Parathyroid adenoma (tissue), 2 donors: Measurements from ENCODE around the gene CRYBA2.
A peak's percentile ranks its signal among the peaks of the same experiment; 100 is the strongest.

Experiments
- H2AFZ ChIP-seq: fragments of 300-600 bp; sonication (generic); one replicate; pipeline ENCODE4 v1.7.0; 2017; ENCODE audit warnings: antibody characterized with exemption, mild to moderate bottlenecking
- H3K27ac ChIP-seq: fragments of 300-600 bp; sonication (generic); one replicate; pipeline ENCODE4 v1.7.0; 2017
- H3K27me3 ChIP-seq: fragments of 300-600 bp; sonication (generic); one replicate; pipeline ENCODE4 v1.7.0; 2017; ENCODE audit warnings: low read length; ENCODE audit not compliant: control insufficient read depth, insufficient read depth
- H3K36me3 ChIP-seq: fragments of 300-600 bp; sonication (generic); one replicate; pipeline ENCODE4 v1.7.0; 2017; ENCODE audit warnings: low read length; ENCODE audit not compliant: control insufficient read depth, insufficient read depth
- H3K4me1 ChIP-seq: fragments of 300-600 bp; sonication (generic); one replicate; pipeline ENCODE4 v1.7.0; 2017; ENCODE audit warnings: control low read depth
- H3K4me2 ChIP-seq: fragments of 300-600 bp; sonication (generic); one replicate; pipeline ENCODE4 v1.7.0; 2017; ENCODE audit warnings: low read length
- H3K4me3 ChIP-seq: fragments of 300-600 bp; sonication (generic); one replicate; pipeline ENCODE4 v1.7.0; 2017; ENCODE audit warnings: low read depth, low read length
- H3K79me2 ChIP-seq: fragments of 300-600 bp; sonication (generic); one replicate; pipeline ENCODE4 v1.7.0; 2017; ENCODE audit warnings: control low read depth
- H3K9ac ChIP-seq: fragments of 300-600 bp; sonication (generic); one replicate; pipeline ENCODE4 v1.7.0; 2017; ENCODE audit warnings: mild to moderate bottlenecking
- H3K9me3 ChIP-seq: fragments of 300-600 bp; sonication (generic); one replicate; pipeline ENCODE4 v1.7.0; 2017; ENCODE audit warnings: low read length; ENCODE audit not compliant: control insufficient read depth
- TF ChIP-seq, protein P1 (sequence below): fragments of 300-600 bp; sonication (generic); IDR thresholded peaks from one replicate; pipeline ENCODE4 v1.7.0; 2017; ENCODE audit warnings: antibody characterized with exemption, mild to moderate bottlenecking
- donor health status: primary hyperparathyroidism.

The CRYBA2 gene

DNA sequence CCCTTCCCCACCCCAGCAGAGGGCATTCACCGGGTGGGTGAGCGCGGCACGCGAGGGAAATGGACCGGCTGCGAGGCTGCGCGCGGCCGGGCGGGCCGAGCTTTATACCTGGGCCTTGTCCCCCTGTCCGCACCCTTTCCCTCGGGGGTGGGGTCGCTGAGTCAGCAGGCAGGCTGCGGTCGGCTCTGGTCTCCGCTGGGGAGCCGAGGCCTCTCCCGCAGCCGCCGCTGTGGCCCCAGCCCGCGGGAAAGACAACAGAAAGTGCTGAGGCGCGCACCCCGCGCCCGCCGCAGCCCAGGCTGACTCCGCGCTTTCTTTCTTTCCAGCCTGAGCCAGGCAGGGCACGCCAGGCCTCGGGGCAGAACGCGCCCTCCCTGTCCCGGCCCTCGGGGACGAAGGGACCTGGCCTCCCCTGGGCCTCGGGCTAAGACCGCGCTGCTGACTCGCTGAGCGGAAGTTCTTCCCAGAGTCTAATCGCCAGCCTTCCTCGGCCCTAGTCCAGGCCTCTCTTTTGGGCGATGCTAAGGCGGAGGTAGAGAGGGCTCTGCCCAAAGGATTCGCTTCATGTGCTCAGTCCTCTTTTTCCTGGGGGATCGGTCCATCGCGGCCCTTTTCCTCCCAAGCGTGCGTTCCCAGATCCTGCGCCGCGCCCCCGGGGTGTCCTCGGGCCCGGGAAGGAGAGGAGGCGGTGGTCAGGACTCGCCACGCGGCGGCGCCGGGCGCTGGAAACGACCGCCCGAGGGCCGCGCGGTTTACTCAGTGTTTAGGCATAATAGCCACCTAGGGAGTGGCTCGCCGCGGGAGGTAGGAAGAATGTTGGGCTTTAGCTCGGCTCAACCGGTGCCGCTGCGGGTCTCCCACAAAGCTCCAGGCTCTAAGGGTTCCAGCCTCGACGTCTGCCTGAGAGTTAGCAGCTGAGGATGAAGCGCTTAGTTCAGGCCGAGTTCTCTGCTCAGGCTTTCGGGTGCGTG lies at the start of gene CRYBA2:
TSS of gene CRYBA2 (minus strand) at position 78 of the 971 bp plus-strand sequence. CDS start 246 bp downstream, outside the sequence.
- Histone ChIP-seq H3K9ac (no peak within 1 kb of the TSS), H3K79me2 (no peaks in the 10 kb centered on the region), H3K27ac (no peak within 1 kb of the TSS), H3K4me2 (peak within 1 kb of the TSS; percentile 84), H3K27me3 (peaks cover 3% of the 10 kb centered on the region), H3K36me3 (no peaks in the 10 kb centered on the region), H2AFZ (peak within 1 kb of the TSS; percentile 97), H3K4me1 (peaks cover 26% of the 10 kb centered on the region), H3K9me3 (no peaks in the 10 kb centered on the region), H3K4me3 (peak within 1 kb of the TSS; percentile 50)
- TF ChIP-seq, protein P1, sequence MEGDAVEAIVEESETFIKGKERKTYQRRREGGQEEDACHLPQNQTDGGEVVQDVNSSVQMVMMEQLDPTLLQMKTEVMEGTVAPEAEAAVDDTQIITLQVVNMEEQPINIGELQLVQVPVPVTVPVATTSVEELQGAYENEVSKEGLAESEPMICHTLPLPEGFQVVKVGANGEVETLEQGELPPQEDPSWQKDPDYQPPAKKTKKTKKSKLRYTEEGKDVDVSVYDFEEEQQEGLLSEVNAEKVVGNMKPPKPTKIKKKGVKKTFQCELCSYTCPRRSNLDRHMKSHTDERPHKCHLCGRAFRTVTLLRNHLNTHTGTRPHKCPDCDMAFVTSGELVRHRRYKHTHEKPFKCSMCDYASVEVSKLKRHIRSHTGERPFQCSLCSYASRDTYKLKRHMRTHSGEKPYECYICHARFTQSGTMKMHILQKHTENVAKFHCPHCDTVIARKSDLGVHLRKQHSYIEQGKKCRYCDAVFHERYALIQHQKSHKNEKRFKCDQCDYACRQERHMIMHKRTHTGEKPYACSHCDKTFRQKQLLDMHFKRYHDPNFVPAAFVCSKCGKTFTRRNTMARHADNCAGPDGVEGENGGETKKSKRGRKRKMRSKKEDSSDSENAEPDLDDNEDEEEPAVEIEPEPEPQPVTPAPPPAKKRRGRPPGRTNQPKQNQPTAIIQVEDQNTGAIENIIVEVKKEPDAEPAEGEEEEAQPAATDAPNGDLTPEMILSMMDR = no peak

DNA sequence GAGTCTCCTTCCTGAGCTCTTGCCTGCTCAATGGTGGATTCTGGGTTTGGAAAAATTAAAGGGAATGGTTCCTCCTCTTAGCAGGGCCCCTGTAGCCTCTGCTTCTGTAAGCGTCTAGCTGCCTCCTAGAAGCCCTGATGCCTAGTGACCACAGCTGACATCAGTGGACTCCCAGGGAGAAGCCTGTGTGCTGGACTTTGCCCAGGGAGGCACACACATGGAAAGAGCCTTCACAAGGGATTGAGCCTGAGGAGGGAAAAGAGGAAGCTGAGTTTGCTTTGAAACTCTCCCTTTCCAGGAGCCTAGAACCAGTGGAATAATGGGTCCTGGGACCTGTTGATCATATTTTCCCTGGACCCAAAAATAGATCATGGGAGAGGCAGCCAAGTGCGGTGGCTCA lies 49.5 kb upstream of the CRYBA2 start:
- no peaks in the 10 kb centered on the region for H3K27me3 ChIP-seq
- H3K4me2 ChIP-seq = no peak overlapping the region
- no peaks in the 10 kb centered on the region for H3K79me2 ChIP-seq
- H3K9ac ChIP-seq = no peak overlapping the region
- H2AFZ ChIP-seq = no peak overlapping the region
- H3K27ac ChIP-seq = no peak overlapping the region
- TF ChIP-seq, protein P1 = no peak
- H3K9me3 ChIP-seq = no peaks in the 10 kb centered on the region
- no peak overlapping the region for H3K4me3 ChIP-seq
- no peaks in the 10 kb centered on the region for H3K36me3 ChIP-seq
- H3K4me1 ChIP-seq = no peaks in the 10 kb centered on the region

- no peak overlapping the region for H3K4me2 ChIP-seq
- H2AFZ ChIP-seq = no peak overlapping the region
- H3K9ac ChIP-seq = no peak overlapping the region
- no peaks in the 10 kb centered on the region for H3K79me2 ChIP-seq
- H3K27me3 ChIP-seq = no peaks in the 10 kb centered on the region
- H3K27ac ChIP-seq = no peak overlapping the region
- no peak overlapping the region for H3K4me3 ChIP-seq
- no peaks in the 10 kb centered on the region for H3K9me3 ChIP-seq
- TF ChIP-seq, protein P1 = no peak
- H3K4me1 ChIP-seq = no peaks in the 10 kb centered on the region
- H3K36me3 ChIP-seq = no peaks in the 10 kb centered on the region
These were observed 48.9 kb upstream of the CRYBA2 start for GRCh38 chr2:219042157-219042556.

DNA sequence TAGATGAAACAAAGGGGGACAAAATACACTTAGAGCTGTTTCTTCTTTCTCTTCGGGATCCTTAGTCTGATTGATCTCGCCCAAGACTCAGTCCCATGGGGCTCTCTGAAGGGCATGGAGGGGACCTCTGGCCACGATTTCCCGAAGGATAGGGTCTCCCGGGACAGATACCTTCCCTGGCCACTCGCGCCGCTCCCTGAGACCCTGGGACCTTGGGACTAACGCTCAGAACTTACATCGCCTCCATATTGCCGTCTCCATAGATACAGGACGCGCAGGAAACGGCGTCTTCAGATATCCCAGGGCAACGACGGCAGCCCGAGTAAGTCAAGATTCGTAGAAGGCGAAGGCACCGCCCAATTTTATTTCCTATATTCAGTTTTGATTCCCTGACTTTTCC lies 48.0 kb upstream of the CRYBA2 start, which contains the start of gene CFAP65:
TSS of gene CFAP65 (minus strand) at position 265 of the 400 bp plus-strand sequence. CDS start 2,468 bp downstream, outside the sequence.
- H3K36me3 ChIP-seq = no peaks in the 10 kb centered on the region
- H3K4me1 ChIP-seq = no peaks in the 10 kb centered on the region
- no peaks in the 10 kb centered on the region for H3K79me2 ChIP-seq
- H3K4me2 ChIP-seq = peak within 1 kb of the TSS; percentile 87
- no peaks in the 10 kb centered on the region for H3K27me3 ChIP-seq
- H3K27ac ChIP-seq = no peak within 1 kb of the TSS
- TF ChIP-seq, protein P1 = no peak
- no peaks in the 10 kb centered on the region for H3K9me3 ChIP-seq
- peak within 1 kb of the TSS; percentile 87 for H2AFZ ChIP-seq
- peak within 1 kb of the TSS; percentile 61 for H3K4me3 ChIP-seq
- H3K9ac ChIP-seq = no peak within 1 kb of the TSS
